ENCODE results near the gene GLRX5.

DNA sequence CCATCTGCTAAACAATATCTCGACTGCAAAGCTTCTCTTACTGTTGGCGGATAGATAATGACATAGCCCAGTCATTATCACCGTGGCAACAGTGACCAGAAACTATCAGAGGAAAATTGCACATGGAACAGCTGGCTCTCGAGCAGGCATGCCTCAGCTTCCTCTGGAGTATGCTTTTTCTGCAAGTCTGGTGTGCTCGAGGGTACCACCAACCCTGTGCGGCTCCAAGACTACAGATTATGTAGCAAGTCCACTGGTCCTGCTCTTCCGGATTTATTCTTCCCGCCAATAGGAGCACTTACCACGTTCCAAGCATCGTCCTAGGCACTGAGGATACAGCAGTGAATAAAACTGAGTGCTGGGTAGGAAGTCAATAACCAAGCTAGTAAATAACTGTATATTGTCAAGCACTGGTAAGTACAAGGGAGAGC, 1.4 kb upstream of the GLRX5 start:
- TF ChIP-seq, protein P1, sequence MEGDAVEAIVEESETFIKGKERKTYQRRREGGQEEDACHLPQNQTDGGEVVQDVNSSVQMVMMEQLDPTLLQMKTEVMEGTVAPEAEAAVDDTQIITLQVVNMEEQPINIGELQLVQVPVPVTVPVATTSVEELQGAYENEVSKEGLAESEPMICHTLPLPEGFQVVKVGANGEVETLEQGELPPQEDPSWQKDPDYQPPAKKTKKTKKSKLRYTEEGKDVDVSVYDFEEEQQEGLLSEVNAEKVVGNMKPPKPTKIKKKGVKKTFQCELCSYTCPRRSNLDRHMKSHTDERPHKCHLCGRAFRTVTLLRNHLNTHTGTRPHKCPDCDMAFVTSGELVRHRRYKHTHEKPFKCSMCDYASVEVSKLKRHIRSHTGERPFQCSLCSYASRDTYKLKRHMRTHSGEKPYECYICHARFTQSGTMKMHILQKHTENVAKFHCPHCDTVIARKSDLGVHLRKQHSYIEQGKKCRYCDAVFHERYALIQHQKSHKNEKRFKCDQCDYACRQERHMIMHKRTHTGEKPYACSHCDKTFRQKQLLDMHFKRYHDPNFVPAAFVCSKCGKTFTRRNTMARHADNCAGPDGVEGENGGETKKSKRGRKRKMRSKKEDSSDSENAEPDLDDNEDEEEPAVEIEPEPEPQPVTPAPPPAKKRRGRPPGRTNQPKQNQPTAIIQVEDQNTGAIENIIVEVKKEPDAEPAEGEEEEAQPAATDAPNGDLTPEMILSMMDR (IDR thresholded peaks at IDR 0.05) = no peak
- TF ChIP-seq POLR2A (IDR thresholded peaks at IDR 0.05; ENCODE audit: low read length) (no peak), CHD4 (IDR thresholded peaks at IDR 0.05; ENCODE audit: borderline replicate concordance) (no peak), MAZ (IDR thresholded peaks at IDR 0.05; ENCODE audit: borderline replicate concordance, low read depth, low read length) (no peak), BHLHE40 (IDR thresholded peaks at IDR 0.05; ENCODE audit: low read depth, low read length) (no peak), MYC (IDR thresholded peaks at IDR 0.05; ENCODE audit: borderline replicate concordance, low read length) (no peak), CHD2 (IDR thresholded peaks at IDR 0.05; ENCODE audit: low read length, partially characterized antibody) (no peak), RFX5 (IDR thresholded peaks at IDR 0.05) (no peak), CBX2 (IDR thresholded peaks at IDR 0.05; ENCODE audit: borderline replicate concordance, low read depth) (no peak), CBX8 (IDR thresholded peaks at IDR 0.05) (no peak), TP53 (CRISPR knock-in tag; IDR thresholded peaks at IDR 0.05) (no peak), NFE2L2 (conservative IDR thresholded peaks at IDR 0.05; ENCODE audit: low read length) (no peak)
- TF ChIP-seq, protein P2, sequence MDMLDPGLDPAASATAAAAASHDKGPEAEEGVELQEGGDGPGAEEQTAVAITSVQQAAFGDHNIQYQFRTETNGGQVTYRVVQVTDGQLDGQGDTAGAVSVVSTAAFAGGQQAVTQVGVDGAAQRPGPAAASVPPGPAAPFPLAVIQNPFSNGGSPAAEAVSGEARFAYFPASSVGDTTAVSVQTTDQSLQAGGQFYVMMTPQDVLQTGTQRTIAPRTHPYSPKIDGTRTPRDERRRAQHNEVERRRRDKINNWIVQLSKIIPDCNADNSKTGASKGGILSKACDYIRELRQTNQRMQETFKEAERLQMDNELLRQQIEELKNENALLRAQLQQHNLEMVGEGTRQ (IDR thresholded peaks at IDR 0.05) = no peak
- TF ChIP-seq, protein P3, sequence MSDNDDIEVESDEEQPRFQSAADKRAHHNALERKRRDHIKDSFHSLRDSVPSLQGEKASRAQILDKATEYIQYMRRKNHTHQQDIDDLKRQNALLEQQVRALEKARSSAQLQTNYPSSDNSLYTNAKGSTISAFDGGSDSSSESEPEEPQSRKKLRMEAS (IDR thresholded peaks at IDR 0.05) = no peak; the same call in 1 of the 2 replicates
